Chondrocyte (in vitro differentiated cells): ENCODE data around the gene ATP8B2. TPM values are rescaled to one million over a fixed set of nuclear protein-coding genes. Genes with fewer than 3 reads are reported as not detected.
"Not testable (repeated sequence)": the region's sequence is repeated elsewhere in the genome, so short reads cannot be mapped to it uniquely, and the experiment has no call there.

Experiments used
- DNase-seq: peaks from one replicate; pipeline ENCODE4 v3.0.0; 2021; ENCODE audit warnings: mixed read lengths, low spot score
- H3K27ac Mint-ChIP-seq: one replicate; pipeline ENCODE4 v1.8.0; 2021; ENCODE audit warnings: mild to moderate bottlenecking, moderate library complexity, mixed read lengths; ENCODE audit not compliant: unreplicated experiment
- H3K27me3 Mint-ChIP-seq: 2 replicates; pipeline ENCODE4 v1.8.0; 2021; ENCODE audit warnings: low read depth, mixed read lengths
- H3K36me3 Mint-ChIP-seq: 2 replicates; pipeline ENCODE4 v1.8.0; 2021; ENCODE audit warnings: low read depth, mixed read lengths
- H3K4me1 Mint-ChIP-seq: 2 replicates; pipeline ENCODE4 v1.8.0; 2021; ENCODE audit warnings: low read depth, mild to moderate bottlenecking, mixed read lengths
- H3K4me3 Mint-ChIP-seq: one replicate; pipeline ENCODE4 v1.8.0; 2021; ENCODE audit warnings: mild to moderate bottlenecking, moderate library complexity, mixed read lengths; ENCODE audit not compliant: unreplicated experiment
- H3K9me3 Mint-ChIP-seq: 2 replicates; pipeline ENCODE4 v1.8.0; 2021; ENCODE audit warnings: low read depth, mixed read lengths
- CTCF ChIP-seq: fragments of 200-600 bp; sonication (generic); IDR thresholded peaks from 2 replicates; pipeline ENCODE4 v1.5.0; 2021; ENCODE audit warnings: antibody characterized with exemption, mild to moderate bottlenecking, moderate library complexity
- total RNA-seq: library from RNA; stranded (reverse); gene quantifications from 3 replicates; pipeline ENCODE4 v1.2.1, GENCODE V29; 2021

Gene ATP8B2
- total RNA-seq, 1 donor from 2014 or later, result 86.6 TPM

GRCh38 chr1:154334079-154335024 is 9.0 kb downstream of the ATP8B2 start:
- Mint-ChIP-seq H3K27me3 (no peaks in the 10 kb centered on the region), H3K27ac (peak overlapping the region; percentile 96), H3K4me3 (peak overlapping the region; percentile 31), H3K4me1 (peaks cover 30% of the 10 kb centered on the region), H3K9me3 (no peaks in the 10 kb centered on the region), H3K36me3 (peaks cover 46% of the 10 kb centered on the region)
- TF ChIP-seq CTCF, result no peak
- DNase-seq, result no peak

- H3K27ac Mint-ChIP-seq, result peak overlapping the region; percentile 96
- H3K36me3 Mint-ChIP-seq, result peaks cover 48% of the 10 kb centered on the region
- no peaks in the 10 kb centered on the region for H3K27me3 Mint-ChIP-seq
- H3K9me3 Mint-ChIP-seq, result no peaks in the 10 kb centered on the region
- no peak for DNase-seq
- TF ChIP-seq CTCF, result peak; percentile 98
- no peak overlapping the region for H3K4me3 Mint-ChIP-seq
- H3K4me1 Mint-ChIP-seq, result peaks cover 22% of the 10 kb centered on the region
Observed at GRCh38 chr1:154335025-154335714, 9.8 kb downstream of the ATP8B2 start.

- Mint-ChIP-seq H3K9me3 (no peaks in the 10 kb centered on the region), H3K4me1 (peaks cover 22% of the 10 kb centered on the region), H3K27me3 (no peaks in the 10 kb centered on the region), H3K4me3 (no peak overlapping the region), H3K36me3 (peaks cover 49% of the 10 kb centered on the region), H3K27ac (no peak overlapping the region)
- no peak for DNase-seq
- TF ChIP-seq CTCF, result no peak
Observed at GRCh38 chr1:154337253-154337894, 12.0 kb downstream of the ATP8B2 start.

GRCh38 chr1:154338875-154339274 is 13.6 kb downstream of the ATP8B2 start:
- Mint-ChIP-seq H3K4me1 (peaks cover 21% of the 10 kb centered on the region), H3K4me3 (no peak overlapping the region), H3K36me3 (peaks cover 58% of the 10 kb centered on the region), H3K9me3 (no peaks in the 10 kb centered on the region), H3K27me3 (no peaks in the 10 kb centered on the region), H3K27ac (no peak overlapping the region)
- no peak for TF ChIP-seq CTCF
- no peak for DNase-seq

- peaks cover 66% of the 10 kb centered on the region for H3K36me3 Mint-ChIP-seq
- H3K4me3 Mint-ChIP-seq, H3K27ac Mint-ChIP-seq, H3K4me1 Mint-ChIP-seq, DNase-seq, H3K9me3 Mint-ChIP-seq, H3K27me3 Mint-ChIP-seq: not testable (repeated sequence)
Observed at GRCh38 chr1:154341366-154341765, 16.0 kb downstream of the ATP8B2 start.
